A204.1 (cell line): ENCODE results near the gene RASA4B.
"Not testable (repeated sequence)": the region's sequence is repeated elsewhere in the genome, so short reads cannot be mapped to it uniquely, and the experiment has no call there.

ENCODE experiments used
- FAIRE-seq: peaks from 2 replicates; lab custom pipeline; 2012; peaks lifted over from hg19 to GRCh38; lab: Jason Lieb, UNC

The RASA4B gene

DNA sequence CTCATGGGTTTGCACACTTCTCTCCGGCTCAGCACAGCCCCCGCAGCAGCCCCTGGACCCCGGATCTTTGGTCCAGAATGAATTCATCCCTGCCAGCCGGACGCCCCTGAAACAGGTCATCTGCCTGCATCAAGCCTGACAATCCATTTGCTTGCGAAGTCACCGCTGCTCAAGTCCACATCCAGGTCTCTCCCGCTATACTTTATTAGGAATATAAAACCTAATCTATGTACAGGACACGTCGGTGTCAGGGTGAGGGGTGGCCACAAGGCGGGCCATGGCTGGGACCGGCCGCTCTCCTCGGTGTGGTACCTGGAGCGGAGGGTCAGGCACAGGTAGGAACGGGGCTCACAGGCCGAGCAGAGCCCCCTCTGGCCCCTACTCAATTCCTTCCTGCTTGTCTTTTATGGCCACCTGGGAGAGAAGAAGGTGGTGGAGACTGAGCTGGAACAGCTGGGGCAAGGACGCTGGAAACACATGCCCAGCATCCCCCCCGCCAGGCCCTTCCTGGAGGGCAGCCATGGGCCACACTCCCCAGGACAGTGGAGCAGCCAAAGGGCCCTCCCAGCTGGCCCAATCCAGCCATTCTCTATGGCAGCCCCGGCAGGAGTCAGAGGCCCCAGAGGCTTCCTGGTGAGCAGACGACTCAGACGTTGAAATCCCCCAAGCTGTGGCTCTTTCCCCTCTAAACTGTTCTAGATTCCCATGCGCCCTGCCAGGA is 44.1 kb downstream of the RASA4B start:
- no peak for FAIRE-seq

DNA sequence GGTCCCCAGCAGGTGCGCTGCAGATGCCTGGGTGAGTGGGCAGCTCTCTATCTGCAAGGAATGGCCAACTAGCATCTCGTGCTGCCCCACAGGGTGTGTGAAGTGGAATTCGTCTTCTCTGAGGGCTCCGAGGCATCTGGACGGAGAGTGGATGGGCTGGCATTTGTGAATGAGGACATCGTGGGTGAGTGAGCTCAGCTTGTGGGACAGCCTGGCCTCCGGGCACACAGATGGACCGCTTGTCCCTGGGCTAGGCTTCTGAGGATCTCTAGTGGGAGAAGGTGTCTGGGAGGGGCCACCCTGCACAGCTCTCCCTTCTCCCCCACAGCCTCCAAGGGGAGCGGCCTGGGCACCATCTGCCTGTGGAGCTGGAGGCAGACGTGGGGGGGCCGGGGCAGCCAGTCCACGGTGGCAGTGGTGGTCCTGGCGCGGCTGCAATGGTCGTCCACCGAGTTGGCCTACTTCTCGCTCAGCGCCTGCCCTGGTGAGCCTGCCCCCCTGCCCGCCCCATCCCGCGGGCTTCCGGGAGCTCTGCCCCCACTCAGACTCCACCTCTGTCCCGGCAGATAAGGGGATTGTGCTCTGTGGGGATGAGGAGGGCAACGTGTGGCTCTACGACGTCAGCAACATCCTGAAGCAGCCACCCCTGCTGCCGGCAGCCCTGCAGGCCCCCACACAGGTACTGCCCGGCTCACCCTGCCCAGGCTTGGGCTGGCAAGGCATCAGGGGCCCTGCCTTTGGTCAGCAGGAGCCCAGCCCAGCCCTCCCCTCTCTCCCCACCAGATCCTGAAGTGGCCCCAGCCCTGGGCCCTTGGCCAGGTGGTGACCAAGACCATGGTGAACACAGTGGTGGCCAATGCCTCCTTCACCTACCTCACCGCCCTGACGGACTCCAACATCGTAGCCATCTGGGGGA is 45.2 kb downstream of the RASA4B start:
- FAIRE-seq, result no peak

GRCh38 chr7:102471791-102472125 is 45.8 kb downstream of the RASA4B start:
- FAIRE-seq, result no peak

DNA sequence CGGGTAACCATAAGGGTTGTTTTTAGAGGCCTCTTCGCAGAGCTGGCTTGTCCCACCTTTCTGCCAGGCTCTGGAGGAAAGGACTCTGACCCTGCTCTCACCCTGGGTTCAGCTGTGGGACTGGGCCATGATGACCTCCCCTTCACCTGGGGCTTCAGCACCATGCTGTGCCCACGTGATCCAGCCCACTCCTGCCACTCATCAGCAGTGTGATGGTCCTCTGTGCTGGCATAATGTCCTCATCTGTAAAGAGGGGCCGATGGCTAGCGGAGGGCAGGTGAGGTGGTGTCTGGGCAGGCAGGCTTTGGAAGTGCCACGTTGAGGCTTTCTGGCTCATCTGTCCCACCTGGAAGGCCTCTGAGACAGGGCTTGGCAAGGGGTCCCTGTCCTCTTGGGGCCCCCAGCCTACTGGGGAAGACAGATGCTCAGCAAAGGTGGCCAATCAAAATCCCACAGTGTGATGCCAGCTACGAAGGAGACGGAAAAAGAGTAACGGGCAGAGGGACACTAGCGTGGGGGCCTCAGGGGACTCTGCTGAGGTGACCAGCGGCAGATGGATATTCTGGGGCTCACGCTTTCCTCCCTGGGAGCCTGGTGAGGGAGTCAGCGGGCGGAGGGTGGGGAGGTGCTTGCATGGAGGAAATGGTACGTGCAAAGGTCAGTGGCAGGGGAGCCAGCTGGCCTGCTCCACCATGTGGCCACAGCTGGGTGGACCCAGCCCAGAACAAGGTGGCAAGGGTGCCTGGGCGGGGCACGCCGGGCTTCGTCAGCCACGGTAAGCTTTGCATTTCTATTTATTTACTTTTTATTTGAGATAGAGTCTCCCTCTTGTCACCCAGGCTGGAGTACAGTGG is 47.4 kb downstream of the RASA4B start:
- FAIRE-seq, result no peak

- FAIRE-seq, result no peak
Measured at GRCh38 chr7:102469351-102469971, 48.1 kb downstream of the RASA4B start.

GRCh38 chr7:102468478-102469350 is 48.9 kb downstream of the RASA4B start:
- FAIRE-seq, result no peak

DNA sequence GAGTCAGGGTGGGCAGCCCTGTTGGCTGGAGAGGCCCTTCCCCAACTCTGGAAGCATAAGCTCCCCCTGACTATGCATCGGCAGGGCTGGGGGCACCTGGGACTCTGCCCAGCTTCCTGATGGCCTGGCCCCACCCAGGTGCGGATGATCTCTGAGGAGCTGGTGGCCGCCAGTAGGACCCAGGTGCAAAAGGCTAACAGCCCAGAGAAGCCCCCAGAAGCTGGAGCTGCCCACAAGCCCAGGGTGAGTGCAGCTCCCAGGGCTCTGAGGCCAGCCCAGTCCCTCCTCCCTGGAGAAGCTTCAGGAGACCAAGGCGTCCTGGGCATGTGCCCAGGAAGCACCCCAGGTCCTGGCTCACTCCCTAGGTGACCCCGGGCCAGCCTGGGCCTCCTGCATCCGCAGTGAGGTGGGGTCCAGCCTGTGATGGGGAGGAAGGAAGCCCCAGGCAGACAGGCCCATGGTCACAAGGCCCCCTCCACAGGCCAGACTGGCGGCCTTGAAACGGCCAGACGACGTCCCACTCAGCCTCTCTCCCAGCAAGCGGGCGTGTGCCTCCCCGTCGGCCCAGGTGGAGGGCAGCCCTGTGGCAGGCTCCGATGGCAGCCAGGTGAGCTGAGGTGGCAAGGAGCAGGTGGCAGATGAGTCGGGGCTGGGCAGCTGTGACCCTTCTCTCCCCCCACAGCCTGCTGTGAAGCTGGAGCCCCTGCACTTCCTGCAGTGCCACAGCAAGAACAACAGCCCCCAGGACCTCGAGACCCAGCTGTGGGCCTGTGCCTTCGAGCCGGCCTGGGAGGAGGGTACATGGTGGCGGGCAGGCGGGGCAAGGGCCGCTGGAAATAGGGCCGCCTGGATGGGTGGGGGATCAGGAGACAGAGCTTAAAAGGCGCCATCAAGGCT is 49.7 kb downstream of the RASA4B start:
- FAIRE-seq, result no peak

- no peak for FAIRE-seq
Measured at GRCh38 chr7:102466097-102466496, 51.5 kb downstream of the RASA4B start.

GRCh38 chr7:102464577-102465280 is 52.8 kb downstream of the RASA4B start, which contains the start of the genes ALKBH4 and LRWD1:
Gene ALKBH4, minus strand, starts transcription at chr7:102464863. Its CDS starts 27 bp downstream, at chr7:102464836.
Gene LRWD1, plus strand, starts transcription at chr7:102464984. Its CDS starts 97 bp downstream, at chr7:102465081.
- no peak for FAIRE-seq

DNA sequence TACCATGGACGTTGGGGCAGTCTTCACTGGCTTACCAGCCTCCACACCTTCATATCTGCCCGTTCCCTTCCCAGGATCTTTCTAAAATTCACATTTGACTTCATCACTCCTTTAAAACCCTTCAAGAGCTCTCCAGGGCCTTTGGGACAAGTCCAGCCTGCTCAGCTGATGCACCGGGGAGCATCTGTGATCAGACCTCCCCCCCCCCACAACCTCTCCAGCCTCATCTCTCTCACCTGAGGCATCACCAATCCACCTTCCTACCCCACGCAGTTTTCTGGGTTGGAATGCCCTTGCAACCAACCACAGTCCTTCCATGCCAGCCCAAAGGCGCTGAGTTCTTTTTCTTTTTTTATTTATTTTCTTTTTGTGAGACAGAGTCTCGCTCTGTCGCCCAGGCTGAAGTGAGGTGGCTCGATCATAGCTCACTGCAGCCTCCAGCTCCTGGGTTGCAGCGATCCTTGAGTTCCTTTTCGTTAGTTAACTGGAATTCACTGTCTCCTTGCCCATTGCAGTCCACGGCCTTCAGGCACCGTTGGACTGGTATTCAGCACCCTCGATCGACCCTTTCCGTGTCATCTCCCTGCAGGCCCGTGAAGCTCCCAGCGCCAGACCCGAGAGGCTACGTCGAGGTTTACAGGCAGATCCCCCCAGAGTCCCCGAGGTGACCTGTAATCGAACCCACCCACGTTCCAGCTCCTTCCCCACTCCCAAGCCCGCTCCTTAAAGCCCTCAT is 53.6 kb downstream of the RASA4B start:
- FAIRE-seq, result no peak

DNA sequence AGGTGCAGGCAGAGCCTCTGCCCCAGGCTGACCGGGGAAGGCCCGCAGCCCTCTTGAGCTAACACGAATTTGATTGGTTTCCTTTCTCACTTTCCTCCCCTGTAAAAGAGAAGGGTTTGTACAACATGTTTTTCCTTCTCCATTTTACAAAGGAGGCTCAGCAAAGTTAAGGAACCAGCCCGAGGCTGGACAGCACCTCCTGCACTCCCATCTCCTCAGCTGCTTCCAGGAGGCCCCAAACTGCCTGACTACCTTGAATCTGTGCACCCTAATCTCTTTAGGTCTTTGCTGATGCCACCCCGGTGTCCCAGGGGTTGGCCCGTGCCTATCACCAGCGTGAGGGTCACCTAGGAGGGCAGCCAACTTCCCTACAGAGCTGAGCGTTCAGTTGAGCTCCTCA is 57.1 kb downstream of the RASA4B start:
- no peak for FAIRE-seq

DNA sequence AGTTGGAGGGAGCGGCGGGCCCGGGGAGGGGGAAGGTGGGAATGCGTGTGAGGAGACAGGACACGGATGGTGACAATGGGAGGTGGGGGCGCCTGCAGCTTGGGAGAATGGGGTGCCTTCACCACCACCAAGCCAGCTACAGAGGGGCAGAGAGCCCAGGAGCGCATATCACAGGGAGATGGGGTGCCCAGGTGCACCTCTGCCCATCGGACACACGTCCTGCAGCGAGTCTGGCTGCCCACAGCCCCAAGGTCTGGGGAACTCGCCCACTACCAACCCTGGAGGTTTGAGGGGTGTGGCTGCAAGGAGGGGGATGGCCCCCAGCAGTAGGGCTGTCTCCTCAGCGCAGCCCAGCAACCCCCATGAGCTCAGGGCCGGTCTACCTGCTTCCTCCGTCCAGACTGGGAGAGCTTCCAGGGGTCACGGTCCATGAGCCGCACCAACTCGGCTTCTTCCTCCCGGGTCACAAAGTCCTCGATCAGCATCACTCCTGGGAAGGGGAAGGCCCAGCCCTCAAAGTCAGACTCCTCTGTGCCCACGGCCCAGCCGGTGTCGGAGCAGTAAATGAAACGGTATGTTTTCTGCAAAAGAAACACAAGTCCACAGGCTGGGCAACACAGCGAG is 58.2 kb downstream of the RASA4B start:
- no peak for FAIRE-seq

- FAIRE-seq, result no peak
Measured at GRCh38 chr7:102457352-102457924, 60.1 kb downstream of the RASA4B start.

DNA sequence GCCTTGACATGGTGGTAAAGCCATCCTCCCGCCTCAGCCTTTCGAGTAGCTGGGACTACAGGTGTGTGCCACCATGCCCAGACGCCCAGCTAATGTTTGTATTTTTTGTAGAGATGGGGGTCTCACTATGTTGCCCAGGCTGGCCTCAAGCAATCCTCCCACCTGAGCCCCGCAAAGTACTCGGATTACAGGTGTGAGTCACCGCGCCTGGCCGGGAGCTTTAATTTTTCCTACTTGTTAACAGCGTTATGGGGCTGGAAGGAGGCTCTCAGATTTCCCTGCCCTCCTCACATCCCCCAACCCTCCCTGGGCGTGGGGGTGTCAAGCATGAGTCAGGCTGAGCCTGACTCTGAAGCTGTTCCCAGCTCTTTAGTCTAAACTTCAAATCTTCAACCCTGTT is 61.2 kb downstream of the RASA4B start:
- FAIRE-seq, result no peak

- FAIRE-seq, result no peak
Measured at GRCh38 chr7:102455596-102455995, 62.0 kb downstream of the RASA4B start.

GRCh38 chr7:102454932-102455331 is 62.6 kb downstream of the RASA4B start:
- not testable (repeated sequence) for FAIRE-seq

- FAIRE-seq, result no peak
Measured at GRCh38 chr7:102454468-102454867, 63.1 kb downstream of the RASA4B start.

GRCh38 chr7:102453319-102453718 is 64.3 kb downstream of the RASA4B start:
- FAIRE-seq, result no peak
